ENCODE results near the gene NAPA.
"Not testable (repeated sequence)": the region's sequence is repeated elsewhere in the genome, so short reads cannot be mapped to it uniquely, and the experiment has no call there.

The NAPA gene

GRCh38 chr19:47487551-47488515 lies 27.0 kb downstream of the NAPA start:
- Mint-ChIP-seq H3K4me3 (no peak overlapping the region), H3K27ac (no peak overlapping the region), H3K4me1 (peaks cover 35% of the 10 kb centered on the region), H3K9me3 (no peaks in the 10 kb centered on the region), H3K36me3 (no peaks in the 10 kb centered on the region), H3K27me3 (no peaks in the 10 kb centered on the region)

- H3K9me3 Mint-ChIP-seq, result no peaks in the 10 kb centered on the region
- H3K27ac Mint-ChIP-seq, result peak overlapping the region; percentile 41
- no peak overlapping the region for H3K4me3 Mint-ChIP-seq
- no peaks in the 10 kb centered on the region for H3K36me3 Mint-ChIP-seq
- H3K27me3 Mint-ChIP-seq, result no peaks in the 10 kb centered on the region
- peaks cover 35% of the 10 kb centered on the region for H3K4me1 Mint-ChIP-seq
Observed at GRCh38 chr19:47486900-47487299, 28.0 kb downstream of the NAPA start.

GRCh38 chr19:47486220-47486619 lies 28.6 kb downstream of the NAPA start:
- Mint-ChIP-seq H3K27ac (peak overlapping the region; percentile 12), H3K4me1 (peaks cover 35% of the 10 kb centered on the region)
- not testable (repeated sequence) for H3K9me3 Mint-ChIP-seq, H3K4me3 Mint-ChIP-seq, H3K36me3 Mint-ChIP-seq, H3K27me3 Mint-ChIP-seq

- H3K36me3 Mint-ChIP-seq, result no peaks in the 10 kb centered on the region
- peaks cover 35% of the 10 kb centered on the region for H3K4me1 Mint-ChIP-seq
- no peaks in the 10 kb centered on the region for H3K27me3 Mint-ChIP-seq
- peak overlapping the region; percentile 99 for H3K4me3 Mint-ChIP-seq
- peak overlapping the region; percentile 91 for H3K27ac Mint-ChIP-seq
- H3K9me3 Mint-ChIP-seq, result no peaks in the 10 kb centered on the region
Observed at GRCh38 chr19:47485210-47485609, 29.7 kb downstream of the NAPA start.

- H3K9me3 Mint-ChIP-seq, result no peaks in the 10 kb centered on the region
Observed at GRCh38 chr19:47483800-47484690, 30.8 kb downstream of the NAPA start, which contains the start of gene KPTN. Gene KPTN (minus strand): TSS chr19:47484219. CDS start chr19:47484160, 59 bp downstream.

DNA sequence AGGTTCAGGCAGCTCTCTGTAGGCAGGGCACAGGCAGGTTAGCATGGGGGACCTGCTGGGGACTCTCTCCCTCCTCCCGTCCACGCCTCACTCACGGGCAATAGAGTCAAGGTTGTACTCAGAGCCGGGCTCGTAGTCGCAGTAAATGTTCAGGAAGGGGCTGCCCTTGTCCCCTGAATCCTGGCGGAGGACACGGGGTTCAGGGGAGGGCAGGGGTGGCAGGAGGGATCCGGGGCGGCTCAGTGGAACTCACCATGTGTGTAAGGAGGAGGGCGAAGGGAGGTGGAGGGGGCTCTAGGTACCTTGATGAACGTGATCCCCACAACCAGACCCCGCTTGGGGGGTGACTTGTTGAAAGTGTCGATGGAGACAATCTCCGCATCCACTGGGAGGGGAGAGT lies 31.7 kb downstream of the NAPA start:
- Mint-ChIP-seq H3K36me3 (no peaks in the 10 kb centered on the region), H3K4me3 (peak overlapping the region; percentile 33), H3K27ac (peak overlapping the region; percentile 99), H3K4me1 (peaks cover 35% of the 10 kb centered on the region), H3K9me3 (no peaks in the 10 kb centered on the region), H3K27me3 (no peaks in the 10 kb centered on the region)

More at GRCh38 chr19:47483800-47484690, 30.8 kb downstream of the NAPA start, which contains the start of gene KPTN:
- peak within 1 kb of the TSS; percentile 99 for H3K27ac Mint-ChIP-seq
- H3K27me3 Mint-ChIP-seq, result no peaks in the 10 kb centered on the region
- peaks cover 35% of the 10 kb centered on the region for H3K4me1 Mint-ChIP-seq
- no peaks in the 10 kb centered on the region for H3K36me3 Mint-ChIP-seq
- peak within 1 kb of the TSS; percentile 99 for H3K4me3 Mint-ChIP-seq

- H3K27ac Mint-ChIP-seq, result no peak overlapping the region
- H3K4me1 Mint-ChIP-seq, result peaks cover 24% of the 10 kb centered on the region
- H3K27me3 Mint-ChIP-seq, result no peaks in the 10 kb centered on the region
Observed at GRCh38 chr19:47481460-47482052, 33.3 kb downstream of the NAPA start.

DNA sequence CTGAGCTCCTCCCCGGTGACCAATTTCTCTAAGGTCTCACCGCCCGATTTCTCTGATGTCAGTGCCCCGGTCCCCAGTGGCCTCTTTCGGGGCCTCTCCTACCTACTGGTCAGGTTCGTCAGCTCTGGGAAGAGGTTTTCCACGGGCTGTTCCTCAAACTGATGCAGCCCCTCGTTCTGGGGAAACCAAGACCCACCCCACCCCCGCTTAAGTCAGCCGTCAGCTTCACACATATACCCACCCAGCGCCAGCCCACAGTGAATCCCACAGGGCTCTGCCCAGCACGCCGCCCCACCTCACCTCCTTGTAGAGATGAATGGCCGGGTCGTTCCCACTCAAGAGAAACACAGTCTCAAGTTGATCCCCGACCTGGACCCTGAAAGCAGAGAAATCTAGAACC lies 34.2 kb downstream of the NAPA start:
- Mint-ChIP-seq H3K27me3 (no peaks in the 10 kb centered on the region), H3K36me3 (no peaks in the 10 kb centered on the region), H3K27ac (peak overlapping the region; percentile 51), H3K4me1 (peaks cover 18% of the 10 kb centered on the region), H3K4me3 (no peak overlapping the region), H3K9me3 (no peaks in the 10 kb centered on the region)

More at GRCh38 chr19:47481460-47482052, 33.3 kb downstream of the NAPA start:
- H3K4me3 Mint-ChIP-seq, result peak overlapping the region; percentile 23
- H3K9me3 Mint-ChIP-seq, result no peaks in the 10 kb centered on the region
- H3K36me3 Mint-ChIP-seq, result no peaks in the 10 kb centered on the region

DNA sequence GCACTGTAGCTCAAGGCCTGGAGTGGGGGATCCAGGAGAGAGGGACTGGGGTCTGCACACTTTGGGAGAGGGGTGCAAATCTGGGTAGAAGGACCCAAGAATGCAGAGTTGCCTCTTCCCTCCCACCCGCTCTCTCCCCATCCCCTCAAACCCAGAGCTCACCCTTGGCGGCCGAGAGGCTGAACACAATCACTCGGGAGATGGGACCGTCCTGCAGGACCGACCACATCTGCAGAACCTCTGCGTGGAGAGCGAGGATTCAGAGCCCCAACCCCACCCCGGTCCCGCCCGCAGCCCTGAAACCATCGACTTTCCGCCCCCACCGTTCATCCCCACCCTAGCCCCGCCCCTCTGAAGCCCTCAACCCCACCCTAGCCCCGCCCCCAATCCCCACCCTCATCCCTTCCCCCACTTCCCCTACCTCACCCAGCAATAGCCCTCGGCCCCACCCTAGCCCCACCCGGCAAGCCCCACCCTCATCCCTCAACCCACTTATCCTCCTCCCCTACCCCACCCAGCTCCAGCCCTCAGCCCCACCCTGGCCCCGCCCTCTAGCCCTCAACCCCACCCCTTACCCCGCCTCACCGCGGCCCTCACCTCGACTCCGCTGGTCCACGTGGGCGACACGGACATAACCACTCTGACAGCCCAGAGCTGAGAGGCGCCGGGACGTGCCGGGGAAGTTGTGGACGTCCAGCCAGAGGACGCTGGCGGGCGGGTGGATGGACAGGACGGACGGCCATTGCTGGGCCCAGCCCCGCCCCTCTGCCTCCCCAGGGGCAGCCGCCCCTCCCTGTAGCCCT lies 35.0 kb downstream of the NAPA start:
- no peak overlapping the region for H3K4me3 Mint-ChIP-seq
- no peaks in the 10 kb centered on the region for H3K9me3 Mint-ChIP-seq
- peaks cover 11% of the 10 kb centered on the region for H3K4me1 Mint-ChIP-seq
- H3K36me3 Mint-ChIP-seq, result no peaks in the 10 kb centered on the region
- no peaks in the 10 kb centered on the region for H3K27me3 Mint-ChIP-seq
- H3K27ac Mint-ChIP-seq, result no peak overlapping the region

- H3K9me3 Mint-ChIP-seq, result no peaks in the 10 kb centered on the region
- no peaks in the 10 kb centered on the region for H3K36me3 Mint-ChIP-seq
- peaks cover 10% of the 10 kb centered on the region for H3K27me3 Mint-ChIP-seq
Observed at GRCh38 chr19:47476438-47476972, 38.4 kb downstream of the NAPA start.

DNA sequence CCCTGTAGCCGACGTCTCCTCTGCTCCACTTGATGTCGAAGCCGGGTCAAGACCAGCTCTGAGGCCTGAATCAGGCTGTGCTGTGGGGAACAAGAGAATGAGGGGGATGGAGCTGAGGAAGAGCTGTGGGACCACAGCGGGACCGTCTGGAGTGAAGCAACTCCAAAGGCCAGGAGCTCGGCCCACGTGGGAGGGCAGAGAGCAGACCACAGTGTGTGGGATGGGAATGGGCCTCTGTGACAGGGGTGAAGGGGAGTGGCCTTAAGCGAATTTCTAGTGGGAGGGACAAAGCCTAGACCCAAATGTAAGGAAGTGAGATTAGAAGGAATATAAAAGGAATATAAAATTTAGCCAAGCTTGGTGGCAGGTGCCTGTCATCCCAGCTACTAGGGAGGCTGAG lies 39.4 kb downstream of the NAPA start:
- H3K4me1 Mint-ChIP-seq, result peaks cover 17% of the 10 kb centered on the region
- no peak overlapping the region for H3K27ac Mint-ChIP-seq
- H3K4me3 Mint-ChIP-seq, result no peak overlapping the region
- no peaks in the 10 kb centered on the region for H3K36me3 Mint-ChIP-seq
- peaks cover 18% of the 10 kb centered on the region for H3K27me3 Mint-ChIP-seq
- H3K9me3 Mint-ChIP-seq, result no peaks in the 10 kb centered on the region

More at GRCh38 chr19:47476438-47476972, 38.4 kb downstream of the NAPA start:
- no peak overlapping the region for H3K27ac Mint-ChIP-seq
- no peak overlapping the region for H3K4me3 Mint-ChIP-seq
- peaks cover 7% of the 10 kb centered on the region for H3K4me1 Mint-ChIP-seq

DNA sequence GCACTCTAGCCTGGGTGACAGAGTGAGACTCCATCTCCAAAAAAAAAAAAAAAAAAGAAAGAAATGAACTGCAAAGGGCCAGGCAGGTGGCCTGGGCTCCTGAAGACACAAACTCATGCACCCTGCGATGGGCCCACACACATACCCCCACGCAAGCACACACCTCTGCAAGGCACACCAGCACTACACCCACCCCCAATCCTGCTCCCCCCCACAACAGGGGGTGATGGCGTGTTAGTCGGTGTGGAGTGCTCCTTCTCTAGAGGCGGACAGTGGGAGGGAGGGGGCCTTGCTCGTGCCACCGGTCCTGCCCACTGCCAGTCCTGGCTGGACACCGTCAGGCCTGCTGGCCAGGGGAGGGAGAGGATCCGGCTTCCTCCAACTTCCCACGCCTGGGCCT lies 41.5 kb downstream of the NAPA start:
- H3K27me3 Mint-ChIP-seq, result peaks cover 29% of the 10 kb centered on the region
- no peaks in the 10 kb centered on the region for H3K9me3 Mint-ChIP-seq
- no peak overlapping the region for H3K4me3 Mint-ChIP-seq
- H3K36me3 Mint-ChIP-seq, result no peaks in the 10 kb centered on the region
- H3K4me1 Mint-ChIP-seq, result peaks cover 23% of the 10 kb centered on the region
- H3K27ac Mint-ChIP-seq, result no peak overlapping the region

- H3K36me3 Mint-ChIP-seq, result no peaks in the 10 kb centered on the region
- H3K27me3 Mint-ChIP-seq, result peaks cover 32% of the 10 kb centered on the region
- H3K27ac Mint-ChIP-seq, result no peak within 1 kb of the TSS
- H3K4me3 Mint-ChIP-seq, result peak within 1 kb of the TSS; percentile 68
- peaks cover 25% of the 10 kb centered on the region for H3K4me1 Mint-ChIP-seq
- H3K9me3 Mint-ChIP-seq, result no peaks in the 10 kb centered on the region
Observed at GRCh38 chr19:47471733-47472457, 43.0 kb downstream of the NAPA start, which contains the start of gene SLC8A2. Gene SLC8A2 (minus strand): TSS chr19:47471893. CDS start chr19:47466403, 5,490 bp downstream.

DNA sequence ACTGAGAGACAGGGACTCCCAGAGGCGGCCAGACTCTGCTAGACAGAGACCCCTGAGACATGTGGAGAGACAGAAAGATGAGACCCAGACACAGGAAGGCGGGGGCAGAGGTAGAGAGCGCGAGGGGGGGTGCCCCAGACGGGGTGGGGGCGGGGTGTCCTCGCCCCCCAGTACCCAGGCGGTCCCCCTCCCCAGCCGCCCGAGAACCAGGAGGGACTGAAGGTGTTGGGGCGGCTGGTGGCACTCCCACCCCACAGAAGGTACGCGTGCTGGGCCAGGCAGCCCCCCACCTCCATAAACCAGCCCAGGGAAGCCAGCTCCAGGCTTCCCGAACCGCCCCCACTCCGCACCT lies 43.5 kb downstream of the NAPA start:
- H3K27me3 Mint-ChIP-seq, result peaks cover 32% of the 10 kb centered on the region
- peak overlapping the region; percentile 57 for H3K4me3 Mint-ChIP-seq
- no peaks in the 10 kb centered on the region for H3K9me3 Mint-ChIP-seq
- peaks cover 25% of the 10 kb centered on the region for H3K4me1 Mint-ChIP-seq
- no peak overlapping the region for H3K27ac Mint-ChIP-seq
- H3K36me3 Mint-ChIP-seq, result no peaks in the 10 kb centered on the region

All from activated naive CD4-positive, alpha-beta T cell treated with anti-CD3 and anti-CD28 coated beads, Interleukin-2, amount 50 U/mL, for 24 hours (primary cell).